ENCODE measurements around the gene SFMBT2. TPM values are rescaled to one million over a fixed set of nuclear protein-coding genes. Genes with fewer than 3 reads are reported as not detected.

Gene SFMBT2
- total and polyA plus RNA-seq, 2 of the 13 experiments (the other 11 are each of a cell fraction or from before 2014, with no cell fraction given): 0.01 to 0.02 TPM

DNA sequence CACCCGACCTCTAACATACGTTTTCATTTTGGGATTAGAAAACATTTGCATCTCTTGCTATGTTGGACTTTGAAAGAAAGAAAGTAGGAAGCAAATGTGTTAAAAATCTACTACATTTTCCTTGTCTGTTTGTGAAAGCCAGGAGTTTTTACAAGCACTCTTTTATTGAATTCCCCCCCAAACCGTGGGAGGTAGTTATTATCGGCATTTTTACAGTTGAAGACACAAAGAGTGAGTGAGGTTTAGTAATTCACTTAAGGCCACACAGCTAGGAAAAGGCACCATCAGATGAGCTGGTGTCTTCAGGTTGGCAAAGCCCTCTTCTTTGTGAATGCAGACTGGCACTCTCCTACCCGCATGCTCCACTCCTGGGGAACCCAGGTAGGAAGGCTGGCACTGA, 23.5 kb upstream of the SFMBT2 start:
- Histone ChIP-seq H3K4me2 (ENCODE audit: low read depth, low read length) (no peak overlapping the region), H3K4me3 (replicated peaks in 1 of 3; ENCODE audit: insufficient read depth in 1 of 3, low read depth in 2 of 3, low read length in 3 of 3) (no peak overlapping the region), H3K27me3 (ENCODE audit: control insufficient read depth in 1 of 2, insufficient read depth in 2 of 2, low read length in 2 of 2) (peaks cover 1 to 16% of the 10 kb centered on the region in 2 experiments; a peak in 2 of 5 replicates), H3K9ac (ENCODE audit: insufficient read depth, low read depth, low read length) (no peak overlapping the region), H4K20me1 (ENCODE audit: insufficient read depth, low read length) (no peaks in the 10 kb centered on the region), H3K79me2 (ENCODE audit: insufficient read depth, low read length) (no peaks in the 10 kb centered on the region), H2AFZ (ENCODE audit: low read length) (no peak overlapping the region), H3K4me1 (ENCODE audit: insufficient read depth, low read length) (no peaks in the 10 kb centered on the region), H3K9me3 (ENCODE audit: low read length) (no peaks in the 10 kb centered on the region), H3K36me3 (replicated peaks in 1 of 2; ENCODE audit: control insufficient read depth in 1 of 2, insufficient read depth in 2 of 2, low read length in 2 of 2) (no peaks in the 10 kb centered on the region), H3K27ac (ENCODE audit: extremely low read length, insufficient read depth, low read length) (no peak overlapping the region)
- TF ChIP-seq, protein P1, sequence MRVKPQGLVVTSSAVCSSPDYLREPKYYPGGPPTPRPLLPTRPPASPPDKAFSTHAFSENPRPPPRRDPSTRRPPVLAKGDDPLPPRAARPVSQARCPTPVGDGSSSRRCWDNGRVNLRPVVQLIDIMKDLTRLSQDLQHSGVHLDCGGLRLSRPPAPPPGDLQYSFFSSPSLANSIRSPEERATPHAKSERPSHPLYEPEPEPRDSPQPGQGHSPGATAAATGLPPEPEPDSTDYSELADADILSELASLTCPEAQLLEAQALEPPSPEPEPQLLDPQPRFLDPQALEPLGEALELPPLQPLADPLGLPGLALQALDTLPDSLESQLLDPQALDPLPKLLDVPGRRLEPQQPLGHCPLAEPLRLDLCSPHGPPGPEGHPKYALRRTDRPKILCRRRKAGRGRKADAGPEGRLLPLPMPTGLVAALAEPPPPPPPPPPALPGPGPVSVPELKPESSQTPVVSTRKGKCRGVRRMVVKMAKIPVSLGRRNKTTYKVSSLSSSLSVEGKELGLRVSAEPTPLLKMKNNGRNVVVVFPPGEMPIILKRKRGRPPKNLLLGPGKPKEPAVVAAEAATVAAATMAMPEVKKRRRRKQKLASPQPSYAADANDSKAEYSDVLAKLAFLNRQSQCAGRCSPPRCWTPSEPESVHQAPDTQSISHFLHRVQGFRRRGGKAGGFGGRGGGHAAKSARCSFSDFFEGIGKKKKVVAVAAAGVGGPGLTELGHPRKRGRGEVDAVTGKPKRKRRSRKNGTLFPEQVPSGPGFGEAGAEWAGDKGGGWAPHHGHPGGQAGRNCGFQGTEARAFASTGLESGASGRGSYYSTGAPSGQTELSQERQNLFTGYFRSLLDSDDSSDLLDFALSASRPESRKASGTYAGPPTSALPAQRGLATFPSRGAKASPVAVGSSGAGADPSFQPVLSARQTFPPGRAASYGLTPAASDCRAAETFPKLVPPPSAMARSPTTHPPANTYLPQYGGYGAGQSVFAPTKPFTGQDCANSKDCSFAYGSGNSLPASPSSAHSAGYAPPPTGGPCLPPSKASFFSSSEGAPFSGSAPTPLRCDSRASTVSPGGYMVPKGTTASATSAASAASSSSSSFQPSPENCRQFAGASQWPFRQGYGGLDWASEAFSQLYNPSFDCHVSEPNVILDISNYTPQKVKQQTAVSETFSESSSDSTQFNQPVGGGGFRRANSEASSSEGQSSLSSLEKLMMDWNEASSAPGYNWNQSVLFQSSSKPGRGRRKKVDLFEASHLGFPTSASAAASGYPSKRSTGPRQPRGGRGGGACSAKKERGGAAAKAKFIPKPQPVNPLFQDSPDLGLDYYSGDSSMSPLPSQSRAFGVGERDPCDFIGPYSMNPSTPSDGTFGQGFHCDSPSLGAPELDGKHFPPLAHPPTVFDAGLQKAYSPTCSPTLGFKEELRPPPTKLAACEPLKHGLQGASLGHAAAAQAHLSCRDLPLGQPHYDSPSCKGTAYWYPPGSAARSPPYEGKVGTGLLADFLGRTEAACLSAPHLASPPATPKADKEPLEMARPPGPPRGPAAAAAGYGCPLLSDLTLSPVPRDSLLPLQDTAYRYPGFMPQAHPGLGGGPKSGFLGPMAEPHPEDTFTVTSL (CRISPR knock-in tag; IDR thresholded peaks at IDR 0.05; ENCODE audit: borderline replicate concordance): no peak
- TF ChIP-seq ZFP91 (CRISPR knock-in tag; IDR thresholded peaks at IDR 0.05; ENCODE audit: borderline replicate concordance): no peak
- TF ChIP-seq ZFP37 (CRISPR knock-in tag; IDR thresholded peaks at IDR 0.05; ENCODE audit: borderline replicate concordance): no peak
- TF ChIP-seq NR1H2 (CRISPR knock-in tag; IDR thresholded peaks at IDR 0.05; ENCODE audit: borderline replicate concordance, low read depth): no peak
- TF ChIP-seq BRCA1 (CRISPR knock-in tag; IDR thresholded peaks at IDR 0.05): no peak
- no peak for TF ChIP-seq RFX5 (IDR thresholded peaks at IDR 0.05; ENCODE audit: low read depth, low read length)
- TF ChIP-seq, protein P2, sequence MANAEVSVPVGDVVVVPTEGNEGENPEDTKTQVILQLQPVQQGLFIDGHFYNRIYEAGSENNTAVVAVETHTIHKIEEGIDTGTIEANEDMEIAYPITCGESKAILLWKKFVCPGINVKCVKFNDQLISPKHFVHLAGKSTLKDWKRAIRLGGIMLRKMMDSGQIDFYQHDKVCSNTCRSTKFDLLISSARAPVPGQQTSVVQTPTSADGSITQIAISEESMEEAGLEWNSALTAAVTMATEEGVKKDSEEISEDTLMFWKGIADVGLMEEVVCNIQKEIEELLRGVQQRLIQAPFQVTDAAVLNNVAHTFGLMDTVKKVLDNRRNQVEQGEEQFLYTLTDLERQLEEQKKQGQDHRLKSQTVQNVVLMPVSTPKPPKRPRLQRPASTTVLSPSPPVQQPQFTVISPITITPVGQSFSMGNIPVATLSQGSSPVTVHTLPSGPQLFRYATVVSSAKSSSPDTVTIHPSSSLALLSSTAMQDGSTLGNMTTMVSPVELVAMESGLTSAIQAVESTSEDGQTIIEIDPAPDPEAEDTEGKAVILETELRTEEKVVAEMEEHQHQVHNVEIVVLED (CRISPR knock-in tag; IDR thresholded peaks at IDR 0.05; ENCODE audit: borderline replicate concordance): no peak
- TF ChIP-seq THAP8 (CRISPR knock-in tag; IDR thresholded peaks at IDR 0.05; ENCODE audit: borderline replicate concordance): no peak
- TF ChIP-seq SP2 (CRISPR knock-in tag; IDR thresholded peaks at IDR 0.05): no peak
- TF ChIP-seq PHF5A (CRISPR knock-in tag; IDR thresholded peaks at IDR 0.05; ENCODE audit: low read depth, unreplicated experiment): no peak
- ATAC-seq (no peak), DNase-seq (ENCODE audit: low spot score) (no peak), FAIRE-seq (no peak)
- in situ Hi-C loops (cut with HindIII; ENCODE audit: extremely low pct_ligation_motif_present, low pct_unique_long_range_greater_than_20kb): no loop called here
- no TSS peak for BruUV-seq (replicated peaks)
- ChIA-PET CTCF (ENCODE audit: low intra/inter-chr PET ratio, low total read pairs) (no interaction called here), POLR2A (no interaction called here)
- intact Hi-C loops (cut with micrococcal nuclease; ENCODE audit: unreplicated experiment): no loop called here
- WGBS (ENCODE audit: low lambda C conversion rate): 37% methylated on average over 5 of the region's 5 CpGs

Data from HepG2 (cell line).